GM19035 (cell line): Measurements from ENCODE around the gene ATG3.
"Not testable (repeated sequence)": the region's sequence is repeated elsewhere in the genome, so short reads cannot be mapped to it uniquely, and the experiment has no call there.

Source experiments
- ATAC-seq: cut with Tn5 transposase; IDR thresholded peaks from one replicate; pipeline ENCODE4 v1.9.1; 2021; ENCODE audit not compliant: unreplicated experiment

ATG3 gene

DNA sequence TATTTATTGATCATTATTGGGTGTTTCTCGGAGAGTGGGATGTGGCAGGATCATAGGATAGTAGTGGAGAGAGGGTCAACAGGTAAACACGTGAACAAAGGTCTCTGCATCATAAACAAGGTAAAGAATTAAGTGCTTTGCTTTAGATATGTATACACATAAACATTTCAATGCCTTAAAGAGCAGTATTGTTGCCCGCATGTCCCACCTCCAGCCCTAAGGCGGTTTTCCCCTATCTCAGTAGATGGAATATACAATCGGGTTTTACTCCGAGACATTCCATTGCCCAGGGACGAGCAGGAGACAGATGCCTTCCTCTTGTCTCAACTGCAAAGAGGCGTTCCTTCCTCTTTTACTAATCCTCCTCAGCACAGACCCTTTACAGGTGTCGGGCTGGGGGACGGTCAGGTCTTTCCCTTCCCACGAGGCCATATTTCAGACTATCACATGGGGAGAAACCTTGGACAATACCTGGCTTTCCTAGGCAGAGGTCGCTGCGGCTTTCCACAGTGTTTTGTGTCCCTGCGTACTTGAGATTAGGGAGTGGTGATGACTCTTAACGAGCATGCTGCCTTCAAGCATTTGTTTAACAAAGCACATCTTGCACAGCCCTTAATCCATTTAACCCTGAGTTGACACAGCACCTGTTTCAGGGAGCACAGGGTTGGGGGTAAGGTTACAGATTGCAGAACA is 2.6 kb upstream of the ATG3 start:
- ATAC-seq, result not testable (repeated sequence)

DNA sequence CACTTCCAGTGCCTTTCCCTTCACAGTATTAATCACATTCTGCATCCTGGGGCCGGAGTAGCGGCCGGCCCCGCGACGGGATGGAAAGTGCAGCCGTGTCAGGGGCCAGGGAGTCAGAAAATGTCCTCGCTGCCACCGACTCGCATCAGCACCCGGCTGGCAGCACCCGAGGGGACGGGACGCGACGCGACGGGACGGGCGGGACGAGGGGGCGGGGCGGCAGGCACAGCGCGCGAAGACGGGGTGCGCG is 353 bp downstream of the ATG3 start:
- ATAC-seq, result peak; percentile 50

DNA sequence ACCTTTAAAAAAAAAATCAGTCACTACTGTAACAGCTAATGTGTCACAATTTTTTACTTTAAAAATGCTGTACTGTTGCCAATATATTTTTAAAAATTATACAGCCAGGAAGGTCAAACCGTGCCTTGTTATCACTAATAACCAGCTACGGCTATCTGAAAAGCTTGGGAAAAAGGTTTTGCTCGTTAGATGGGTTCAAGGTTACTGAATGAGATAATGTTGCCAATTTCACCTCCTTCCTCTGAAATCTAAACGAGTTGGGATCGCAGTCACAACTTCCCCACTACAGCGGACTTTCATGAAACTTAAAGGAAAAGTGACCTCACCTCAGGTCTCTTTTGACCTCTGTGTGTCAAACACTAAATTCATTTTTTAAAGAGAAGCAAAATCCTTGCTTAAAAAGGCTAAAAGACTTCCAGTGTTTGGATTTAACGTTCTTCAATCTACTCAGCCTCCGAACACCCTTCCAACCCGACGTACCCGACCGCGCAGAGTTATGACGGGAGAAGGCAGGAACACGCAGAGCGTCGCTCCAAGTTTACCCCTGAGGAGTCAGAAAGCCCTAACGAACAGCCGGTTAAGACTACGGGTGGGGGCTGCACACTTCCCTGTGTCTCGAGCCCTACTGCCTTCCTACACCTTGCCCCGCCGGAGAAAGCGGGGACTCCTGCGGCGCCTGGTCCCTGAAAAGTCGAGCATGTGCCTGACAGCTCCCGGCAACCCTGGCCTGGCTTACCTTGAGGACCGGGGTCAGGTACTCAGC is 860 bp downstream of the ATG3 start:
- peak; percentile 29 for ATAC-seq

DNA sequence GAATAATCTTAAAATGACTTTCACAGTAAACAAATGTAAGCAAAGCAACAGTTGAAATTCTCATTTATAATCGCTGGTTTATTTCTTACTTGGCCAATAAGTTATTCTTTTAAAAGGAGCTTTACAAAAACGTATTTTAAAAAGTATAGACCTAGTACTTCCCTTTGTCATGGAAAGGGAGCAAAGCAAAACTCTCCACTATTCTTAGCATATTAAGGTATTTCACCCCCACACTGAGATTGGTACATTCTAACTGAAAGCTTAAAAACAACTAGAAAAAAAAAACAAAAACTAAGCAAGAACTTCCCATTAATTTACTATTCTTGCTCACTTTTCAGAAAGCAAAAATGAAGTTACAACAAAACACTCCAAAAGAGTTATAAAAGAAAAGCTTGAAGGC is 1.5 kb downstream of the ATG3 start:
- no peak for ATAC-seq

DNA sequence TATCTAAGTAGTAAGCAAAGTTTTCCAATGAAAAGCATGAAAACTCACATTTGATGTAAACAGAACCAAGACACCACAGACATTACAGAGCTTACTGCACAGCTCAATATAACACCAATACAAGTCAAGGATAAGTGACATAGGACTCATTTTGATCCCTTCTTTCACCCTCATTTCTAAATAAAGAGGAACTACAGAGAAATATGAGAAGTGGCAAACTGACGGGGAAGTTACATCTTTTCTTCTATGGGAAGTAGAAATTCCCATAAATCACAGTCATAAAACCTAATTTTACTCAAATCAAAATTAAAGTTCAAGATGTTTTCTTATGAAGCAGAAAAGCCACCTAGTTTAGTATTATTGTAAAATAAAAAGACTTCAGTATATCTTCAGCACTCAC is 3.8 kb downstream of the ATG3 start:
- no peak for ATAC-seq

DNA sequence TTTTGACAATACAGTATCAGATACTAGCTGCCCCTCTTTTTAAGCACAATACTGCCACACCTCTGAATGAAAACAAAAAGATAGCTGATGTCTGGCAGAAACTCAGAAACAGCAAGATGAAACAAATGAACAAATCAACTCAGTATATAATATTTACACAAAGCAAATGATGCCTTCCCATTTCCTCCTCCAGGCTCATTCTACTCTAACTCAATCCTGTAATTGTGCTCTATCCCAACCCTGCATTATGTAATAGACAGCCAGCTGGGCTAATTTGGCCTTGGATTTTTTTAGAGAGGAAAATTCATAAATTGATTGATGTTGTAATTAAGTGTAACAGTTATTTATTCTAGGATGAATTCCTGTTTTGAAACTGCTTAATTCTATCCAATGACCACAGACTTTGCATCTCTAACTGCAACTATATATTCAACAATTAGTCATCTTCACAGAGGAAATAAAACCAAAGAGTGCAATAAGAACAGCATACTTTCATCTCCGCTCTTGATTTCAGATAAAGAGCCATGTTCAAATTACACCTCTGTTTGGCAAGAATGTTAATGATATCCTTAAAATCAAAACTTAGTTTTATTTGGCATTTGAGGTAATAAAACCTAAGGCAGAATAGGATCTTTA is 6.1 kb downstream of the ATG3 start:
- ATAC-seq, result no peak

DNA sequence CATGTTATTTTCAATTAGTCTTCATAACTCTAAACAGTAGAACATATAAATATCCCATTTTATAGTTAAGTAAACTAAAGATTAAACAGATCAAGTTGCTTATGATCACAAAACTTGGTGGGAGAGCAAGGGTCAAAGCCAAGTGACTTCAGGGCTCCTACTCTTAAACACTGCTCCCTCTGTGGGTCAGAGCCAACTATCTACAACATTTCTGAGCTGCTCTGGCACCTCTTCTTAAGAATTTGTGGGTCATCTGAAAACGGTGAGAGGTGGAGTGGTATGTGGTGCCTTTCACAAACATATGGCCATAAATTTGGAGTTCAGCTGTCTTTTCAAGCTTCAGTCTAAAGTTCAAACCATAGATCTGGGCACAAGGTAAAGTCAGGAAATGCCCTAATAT is 10.9 kb downstream of the ATG3 start:
- ATAC-seq, result no peak

DNA sequence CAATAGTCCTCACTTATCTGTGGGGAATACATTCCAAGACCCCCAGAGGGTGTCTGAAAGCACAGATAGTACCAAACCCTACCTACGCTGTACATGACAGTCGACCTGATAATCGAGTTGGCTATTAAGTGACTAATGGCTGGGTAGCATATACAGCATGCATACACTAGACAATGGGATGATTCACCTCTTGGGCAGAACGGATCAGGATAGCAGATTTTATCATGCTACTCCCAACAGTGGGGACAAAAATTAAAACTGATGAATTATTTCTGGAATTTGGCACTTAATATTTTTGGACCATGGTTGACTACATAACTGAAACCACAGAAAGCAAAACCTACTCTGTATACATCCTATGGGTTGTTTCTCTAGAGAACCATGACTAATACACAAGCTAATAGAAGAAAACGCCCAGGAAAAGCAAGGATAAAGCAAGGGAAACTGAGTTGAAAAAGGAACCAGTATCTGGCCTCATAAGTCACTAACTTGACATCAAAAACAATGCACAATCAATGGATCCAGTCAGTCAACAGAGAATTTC is 15.5 kb downstream of the ATG3 start:
- ATAC-seq, result no peak

DNA sequence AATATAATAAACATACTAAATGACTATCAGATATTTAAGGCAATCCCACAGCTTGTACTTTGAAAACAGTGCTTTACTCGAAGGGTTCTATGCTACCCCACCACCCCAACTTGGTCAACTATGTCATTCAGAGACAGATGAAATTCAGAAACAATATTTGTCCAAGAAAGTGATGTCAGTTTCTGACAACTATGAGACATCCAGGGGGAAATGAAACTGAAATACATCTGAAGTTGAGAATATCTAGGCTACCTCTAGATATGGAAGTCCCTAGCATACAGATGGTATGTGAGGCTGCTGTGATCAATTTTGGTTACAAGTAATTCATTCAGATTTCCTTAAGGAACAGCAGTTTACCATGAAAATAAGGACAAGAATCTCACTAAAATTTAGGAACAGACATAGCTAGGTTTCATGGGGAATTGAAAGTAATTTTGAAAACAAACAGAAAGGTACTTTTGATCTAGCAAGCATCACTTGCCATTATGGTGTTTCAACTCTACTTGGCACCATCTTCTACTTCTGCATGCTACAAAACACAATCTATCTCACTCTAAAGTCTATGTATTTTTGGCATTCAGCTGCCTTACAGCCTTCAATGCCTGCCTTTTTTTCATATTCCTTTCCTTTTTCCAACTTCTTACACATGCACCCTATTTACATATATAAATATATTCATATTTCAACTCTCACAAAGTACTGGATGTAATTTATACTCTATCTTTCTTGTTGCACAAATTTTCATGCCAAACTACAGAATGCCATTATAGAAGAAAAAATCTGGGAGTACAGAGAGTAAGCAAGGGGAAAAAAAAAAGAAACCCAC is 21.7 kb downstream of the ATG3 start:
- ATAC-seq, result peak; percentile 71

DNA sequence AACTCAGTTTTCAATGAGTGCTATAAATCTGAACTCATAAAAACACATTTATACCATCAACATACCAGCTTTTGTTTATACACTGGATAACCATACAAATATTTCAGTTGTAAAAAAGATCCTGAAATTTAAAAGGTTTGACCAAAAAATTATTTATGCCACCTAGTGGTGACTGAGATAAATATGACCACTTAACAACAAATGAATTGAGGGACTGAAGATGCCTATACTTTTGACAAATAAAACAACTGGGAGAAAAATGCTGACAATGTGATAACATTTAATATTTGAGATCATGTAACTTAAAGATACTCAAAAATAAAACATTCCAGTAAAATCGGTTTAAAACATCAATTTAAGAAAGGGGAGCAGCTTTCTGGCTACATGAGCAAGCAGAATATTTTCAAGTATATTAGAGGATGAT is 30.4 kb downstream of the ATG3 start:
- ATAC-seq, result no peak

DNA sequence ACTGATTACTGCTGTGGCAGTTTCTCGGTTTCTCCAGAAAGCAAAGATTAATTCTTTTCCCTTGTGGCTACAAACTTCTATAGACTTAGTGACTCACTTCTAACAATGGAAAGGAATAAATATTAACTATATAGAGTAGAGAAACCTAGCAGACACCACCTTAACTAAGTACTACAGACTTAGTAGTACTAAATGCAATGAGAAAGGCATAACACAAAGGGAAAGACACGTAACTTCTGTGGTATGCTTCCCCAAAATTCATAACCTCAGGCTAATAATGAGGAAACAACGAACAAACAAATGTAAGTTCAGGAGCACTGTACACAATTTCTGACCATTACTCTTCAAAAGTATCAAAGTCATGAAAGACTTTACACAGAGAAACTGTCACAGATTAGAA is 31.2 kb downstream of the ATG3 start:
- ATAC-seq, result no peak

DNA sequence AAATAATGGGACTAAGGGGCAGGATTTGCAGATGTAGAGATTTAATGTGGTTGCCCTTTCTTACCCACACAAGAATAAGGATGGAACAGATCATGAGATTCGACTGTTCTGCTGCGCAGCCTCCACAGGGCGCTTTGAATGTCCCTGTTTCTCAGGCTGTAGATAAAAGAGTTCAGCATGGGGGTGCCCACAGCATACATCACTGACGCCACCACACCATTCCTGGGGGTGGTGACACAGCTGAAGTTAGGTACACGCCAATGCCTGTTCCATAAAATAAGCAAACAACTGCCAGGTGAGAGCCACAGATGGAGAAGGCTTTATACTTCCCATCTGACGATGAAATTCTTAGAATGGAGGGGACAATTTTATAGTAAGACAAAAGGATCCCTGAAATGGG is 37.6 kb downstream of the ATG3 start:
- not testable (repeated sequence) for ATAC-seq

DNA sequence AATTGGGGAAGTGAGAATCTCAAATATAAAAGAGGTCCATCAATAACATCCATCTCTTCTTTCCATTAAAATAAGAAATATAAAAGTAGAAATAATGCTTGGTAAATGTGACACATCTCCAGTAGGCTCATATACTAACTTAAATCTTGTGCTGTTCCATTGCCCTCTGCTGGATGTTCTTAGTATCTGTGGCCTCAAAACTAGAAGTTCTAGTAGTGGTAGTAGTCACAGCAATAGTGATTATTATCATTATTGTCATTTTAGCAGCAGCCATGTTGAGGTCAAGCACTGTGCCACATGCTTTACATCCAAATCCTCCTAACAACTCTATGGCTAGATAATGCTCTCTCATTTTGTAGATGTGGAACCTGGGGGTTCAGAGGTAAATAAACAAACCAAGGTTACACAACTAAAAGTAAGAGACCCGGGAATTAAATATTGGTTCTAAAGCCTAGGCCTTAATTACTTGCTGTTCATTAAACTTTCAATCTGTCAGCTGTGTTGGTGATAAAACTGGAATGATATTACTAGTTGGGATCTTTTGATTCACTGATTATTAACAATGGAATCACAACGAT is 42.2 kb downstream of the ATG3 start:
- ATAC-seq, result peak; percentile 48

DNA sequence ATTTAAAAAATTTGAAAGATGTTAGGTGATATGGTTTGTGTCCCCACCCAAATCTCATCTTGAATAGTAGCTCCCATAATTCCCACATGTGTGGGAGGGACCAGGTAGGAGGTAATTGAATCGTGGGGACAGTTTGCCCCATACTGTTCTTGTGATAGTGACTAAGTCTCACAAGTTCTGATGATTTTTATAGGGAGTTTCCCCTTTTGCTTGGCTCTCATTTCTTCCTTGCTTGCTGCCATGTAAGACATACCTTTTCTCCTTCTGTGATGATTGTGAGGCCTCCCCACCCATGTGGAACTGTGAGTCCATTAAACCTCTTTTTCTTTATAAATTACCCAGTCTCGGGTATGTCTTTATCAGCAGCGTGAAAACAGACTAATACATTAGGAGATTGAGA is 42.8 kb downstream of the ATG3 start:
- not testable (repeated sequence) for ATAC-seq

DNA sequence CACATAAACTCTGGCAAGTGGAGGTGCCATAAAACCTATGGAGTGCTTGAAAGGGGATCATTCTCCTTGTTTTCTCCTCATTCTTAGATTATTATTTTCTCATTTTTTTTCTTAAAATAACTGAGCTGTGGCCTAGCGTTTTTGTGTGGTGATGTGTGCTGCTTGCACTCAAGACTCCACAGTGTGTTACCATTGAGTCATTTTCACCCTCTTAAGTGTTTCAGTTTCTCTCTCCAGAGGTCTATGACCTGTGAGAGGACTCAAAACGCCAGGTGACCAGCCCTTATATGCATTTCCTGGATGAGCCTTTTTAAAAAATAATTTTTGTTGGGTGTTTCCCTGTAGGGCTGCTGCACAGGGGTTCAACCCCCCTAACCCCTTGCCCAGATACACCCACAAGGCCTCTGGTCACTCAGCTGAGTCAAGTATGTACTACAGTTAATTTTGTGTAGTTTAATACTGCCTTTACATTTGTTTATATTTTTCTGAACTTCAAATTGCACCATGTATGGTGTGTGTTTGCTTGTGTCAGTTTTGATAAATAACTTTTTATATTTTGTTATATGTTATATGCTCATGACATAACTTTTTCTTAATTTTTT is 47.1 kb downstream of the ATG3 start:
- peak; percentile 99 for ATAC-seq

DNA sequence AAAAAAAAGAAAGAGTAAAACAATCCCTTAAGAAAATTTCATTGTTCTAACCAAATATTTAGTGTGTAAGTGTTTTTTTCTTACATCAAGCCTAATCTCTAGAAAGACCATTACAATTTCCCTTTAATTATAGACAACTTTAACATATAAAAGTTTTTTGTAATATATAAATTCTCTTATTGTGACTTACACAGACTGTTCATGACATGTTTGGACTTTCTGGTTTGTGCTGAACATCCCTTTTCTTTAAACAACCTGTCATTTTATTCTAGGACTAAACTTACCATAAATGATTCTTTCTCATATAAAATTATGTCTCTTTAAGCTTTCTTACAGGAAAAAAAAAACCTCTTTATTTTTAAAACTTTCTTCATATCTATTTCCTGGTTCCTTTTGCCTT is 49.4 kb downstream of the ATG3 start:
- no peak for ATAC-seq

DNA sequence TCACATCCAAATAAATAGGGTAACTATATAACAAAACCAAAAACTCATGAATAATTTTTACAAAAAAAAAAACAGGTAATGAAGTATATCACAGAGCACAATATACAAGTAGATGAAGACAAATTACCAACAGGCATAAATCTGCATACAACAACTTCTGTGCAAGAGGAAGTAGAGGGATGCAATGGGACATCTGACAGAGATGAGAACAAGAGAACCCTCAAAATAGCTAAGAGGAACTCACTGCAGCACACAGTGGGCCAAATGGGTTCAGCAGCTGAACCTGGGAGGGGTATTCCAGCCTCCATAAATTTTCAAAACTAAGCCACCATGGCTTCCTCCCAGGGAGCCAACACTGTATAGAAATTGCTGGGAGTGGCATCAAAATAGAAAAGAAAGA is 52.9 kb downstream of the ATG3 start:
- no peak for ATAC-seq

DNA sequence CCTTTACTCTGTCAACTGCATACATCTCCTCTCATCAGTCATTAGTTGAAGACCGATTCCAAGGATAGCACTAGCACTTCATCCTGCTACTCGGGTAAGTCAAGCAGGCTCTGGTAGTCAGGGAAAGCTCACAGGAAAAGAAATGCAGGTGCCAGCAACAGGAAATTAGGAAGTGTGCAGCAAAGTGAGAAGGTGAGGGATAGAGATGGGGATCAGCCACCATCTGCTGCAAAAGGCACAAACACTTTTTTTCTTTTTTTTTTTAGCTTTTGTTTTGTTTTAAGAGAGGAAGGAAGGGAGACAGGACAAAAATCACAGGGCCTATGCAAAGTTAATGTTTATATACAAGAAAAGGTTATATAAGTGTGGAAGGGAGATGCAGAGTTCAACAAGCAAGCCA is 53.5 kb downstream of the ATG3 start:
- no peak for ATAC-seq

DNA sequence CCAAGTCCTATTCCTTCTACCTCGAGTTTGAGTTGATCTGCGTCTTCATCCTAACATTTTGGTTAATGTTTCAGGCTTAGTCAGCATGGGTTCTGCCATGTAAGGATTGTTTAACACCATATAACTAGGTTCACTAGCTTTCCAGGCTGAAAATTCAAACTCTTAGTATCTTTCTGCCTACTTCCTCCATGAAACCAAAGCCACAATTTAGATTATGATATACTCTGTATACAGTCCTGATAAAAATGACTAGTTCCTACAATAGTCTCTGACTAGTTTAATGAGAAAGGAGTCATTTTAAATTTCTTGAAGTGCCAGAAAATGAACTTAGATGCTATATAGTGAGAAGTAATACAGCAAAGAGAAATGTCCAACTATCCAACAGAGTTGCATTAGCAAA is 55.9 kb downstream of the ATG3 start:
- no peak for ATAC-seq

DNA sequence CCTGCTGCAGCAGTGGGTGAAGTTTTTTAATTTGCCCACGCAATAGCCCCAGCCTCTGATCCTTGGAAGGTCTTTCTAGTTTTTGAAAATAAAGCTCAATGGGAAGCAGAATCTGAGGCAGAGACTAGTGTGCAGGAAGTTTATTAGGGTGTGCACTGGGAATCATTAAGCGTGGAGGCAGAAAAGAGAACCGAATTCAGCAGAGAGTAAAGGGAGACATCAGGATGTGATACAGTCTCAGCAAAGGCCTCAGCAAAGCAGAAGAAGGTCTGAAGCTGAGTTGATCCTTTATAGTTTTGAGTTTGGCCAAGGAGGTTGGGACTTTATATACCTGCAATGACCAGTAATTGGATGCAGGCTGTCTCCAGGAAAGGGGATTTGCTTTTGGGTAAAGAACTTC is 57.6 kb downstream of the ATG3 start:
- ATAC-seq, result no peak
